Stimulated activated CD4-positive, alpha-beta T cell treated with anti-CD3 and anti-CD28 coated beads, Interleukin-1b, Interleukin-23, amount 100 ng/mL, for 24 hours (primary cell): ENCODE data around the gene SPPL2B.

Source experiments
- DNase-seq, 4 experiments: peaks; one replicate each; pipeline ENCODE4 v3.0.0-alpha.2; 2020; ENCODE audit warnings: low read depth in 4 of 4, low spot score in 1 of 4

Gene SPPL2B

GRCh38 chr19:2323707-2324106 is 4.8 kb upstream of the SPPL2B start:
- DNase-seq, result no peak

- DNase-seq, result no peak
These were observed 4.1 kb upstream of the SPPL2B start for GRCh38 chr19:2324220-2324948.

GRCh38 chr19:2325281-2326046 is 3.0 kb upstream of the SPPL2B start:
- DNase-seq, result no peak

GRCh38 chr19:2326699-2327360 is 1.7 kb upstream of the SPPL2B start:
- no peak for DNase-seq

DNA sequence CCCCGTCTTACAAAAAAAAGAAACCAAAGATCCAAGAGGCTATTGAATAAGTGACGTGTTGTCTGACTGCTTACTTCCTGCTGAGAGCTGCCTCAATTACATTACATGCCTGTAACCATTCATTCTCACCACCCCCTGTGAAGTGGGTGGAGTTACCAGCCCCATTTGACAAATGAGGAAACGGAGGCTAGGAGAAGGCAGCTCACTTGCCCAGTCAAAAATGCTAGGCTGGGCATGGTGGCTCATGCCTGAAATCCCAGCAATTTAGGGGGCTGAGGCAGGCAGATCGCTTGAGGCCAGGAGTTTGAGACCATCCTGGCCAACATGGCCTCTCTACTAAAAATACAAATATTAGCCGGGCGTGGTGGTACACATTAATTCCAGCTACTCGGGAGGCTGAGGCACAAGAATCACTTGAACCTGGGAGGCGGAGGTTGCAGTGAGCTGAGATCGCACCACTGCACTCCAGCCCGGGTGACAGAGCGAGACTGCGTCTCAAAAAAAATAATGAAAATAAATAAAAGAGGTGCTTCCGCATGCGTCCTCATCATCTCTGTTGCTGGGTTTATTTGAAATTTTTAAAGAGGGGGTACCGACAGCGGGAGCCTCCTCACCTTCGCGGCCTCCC is 597 bp upstream of the SPPL2B start:
- DNase-seq, result peak; percentile 20 to 59 (median 34)

- DNase-seq, result no peak
These were observed 630 bp downstream of the SPPL2B start for GRCh38 chr19:2329149-2329478.

GRCh38 chr19:2329501-2329916 is 1.0 kb downstream of the SPPL2B start:
- DNase-seq, result no peak

DNA sequence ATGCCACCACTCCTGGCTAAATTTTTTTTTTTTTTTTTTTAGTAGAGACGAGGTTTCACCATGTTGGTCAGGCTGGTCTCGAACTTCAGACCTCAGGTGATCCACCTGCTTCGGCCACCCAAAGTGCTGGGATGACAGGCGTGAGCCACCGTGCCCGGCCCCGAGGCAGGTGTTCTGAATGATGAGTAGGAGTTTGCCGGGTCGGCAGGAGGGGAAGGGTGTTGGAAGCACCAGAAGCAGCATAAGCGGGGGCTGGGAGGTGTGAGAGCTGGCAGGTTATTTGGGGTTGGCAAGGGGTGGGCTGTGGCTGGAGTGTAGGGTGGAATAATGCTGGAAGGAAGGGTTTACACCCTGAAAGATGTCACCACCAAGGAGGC is 1.8 kb downstream of the SPPL2B start:
- no peak for DNase-seq

- DNase-seq, result no peak
These were observed 2.3 kb downstream of the SPPL2B start for GRCh38 chr19:2330632-2331284.

- DNase-seq, result no peak
These were observed 3.2 kb downstream of the SPPL2B start for GRCh38 chr19:2331601-2332246.

DNA sequence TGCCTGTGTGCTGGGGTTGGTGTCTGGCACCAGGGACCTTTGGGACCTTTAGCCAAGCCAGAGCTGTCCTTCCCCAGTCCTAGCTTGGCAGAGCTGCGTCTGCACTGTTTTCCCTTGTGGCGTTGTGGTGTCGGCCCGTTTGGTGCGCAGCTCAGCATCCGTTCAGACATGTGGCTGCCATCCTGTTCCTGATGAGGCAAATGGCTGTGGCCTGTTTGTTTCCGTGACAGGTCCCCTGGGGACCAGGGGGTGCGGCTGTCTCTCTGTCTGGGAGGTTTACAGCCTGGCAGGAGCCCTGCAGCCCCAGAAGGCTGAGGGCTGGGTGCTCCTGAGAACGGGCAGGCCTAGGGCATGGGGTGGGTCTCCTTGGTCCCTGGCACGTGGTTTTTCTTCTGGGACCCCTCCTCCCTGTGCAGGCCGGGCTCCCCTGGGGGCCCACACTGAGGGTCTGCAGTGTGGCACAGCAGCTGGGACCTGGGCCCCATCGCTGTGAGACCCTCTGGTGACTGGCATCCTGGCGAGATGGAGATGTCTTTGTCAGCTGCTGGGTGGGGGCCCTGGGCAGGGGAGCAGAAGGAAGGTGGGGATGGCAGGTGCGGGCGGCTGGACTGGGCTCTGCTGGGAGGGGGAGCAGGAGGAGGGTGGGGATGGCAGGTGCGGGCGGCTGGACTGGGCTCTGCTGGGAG is 4.0 kb downstream of the SPPL2B start:
- DNase-seq, result no peak

GRCh38 chr19:2333027-2333806 is 4.7 kb downstream of the SPPL2B start:
- no peak for DNase-seq

GRCh38 chr19:2333807-2334211 is 5.3 kb downstream of the SPPL2B start:
- no peak for DNase-seq

DNA sequence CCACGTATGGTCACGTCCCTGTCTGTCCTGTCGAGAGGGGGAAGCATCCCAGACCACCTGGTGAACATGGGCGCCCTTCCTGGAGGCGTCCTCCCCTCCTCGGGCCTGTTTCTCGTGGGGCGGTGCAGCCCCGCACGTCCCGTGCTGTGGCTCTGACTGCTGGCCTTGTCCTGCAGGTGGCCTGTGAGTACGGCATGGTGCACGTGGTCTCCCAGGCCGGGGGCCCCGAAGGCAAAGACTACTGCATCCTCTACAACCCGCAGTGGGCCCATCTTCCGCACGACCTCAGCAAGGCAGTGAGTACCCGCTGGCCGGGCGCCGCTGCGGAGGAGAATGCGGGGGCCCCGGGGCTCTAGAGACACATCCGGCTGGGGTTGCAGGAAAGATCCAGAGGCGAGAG is 5.9 kb downstream of the SPPL2B start:
- no peak for DNase-seq

DNA sequence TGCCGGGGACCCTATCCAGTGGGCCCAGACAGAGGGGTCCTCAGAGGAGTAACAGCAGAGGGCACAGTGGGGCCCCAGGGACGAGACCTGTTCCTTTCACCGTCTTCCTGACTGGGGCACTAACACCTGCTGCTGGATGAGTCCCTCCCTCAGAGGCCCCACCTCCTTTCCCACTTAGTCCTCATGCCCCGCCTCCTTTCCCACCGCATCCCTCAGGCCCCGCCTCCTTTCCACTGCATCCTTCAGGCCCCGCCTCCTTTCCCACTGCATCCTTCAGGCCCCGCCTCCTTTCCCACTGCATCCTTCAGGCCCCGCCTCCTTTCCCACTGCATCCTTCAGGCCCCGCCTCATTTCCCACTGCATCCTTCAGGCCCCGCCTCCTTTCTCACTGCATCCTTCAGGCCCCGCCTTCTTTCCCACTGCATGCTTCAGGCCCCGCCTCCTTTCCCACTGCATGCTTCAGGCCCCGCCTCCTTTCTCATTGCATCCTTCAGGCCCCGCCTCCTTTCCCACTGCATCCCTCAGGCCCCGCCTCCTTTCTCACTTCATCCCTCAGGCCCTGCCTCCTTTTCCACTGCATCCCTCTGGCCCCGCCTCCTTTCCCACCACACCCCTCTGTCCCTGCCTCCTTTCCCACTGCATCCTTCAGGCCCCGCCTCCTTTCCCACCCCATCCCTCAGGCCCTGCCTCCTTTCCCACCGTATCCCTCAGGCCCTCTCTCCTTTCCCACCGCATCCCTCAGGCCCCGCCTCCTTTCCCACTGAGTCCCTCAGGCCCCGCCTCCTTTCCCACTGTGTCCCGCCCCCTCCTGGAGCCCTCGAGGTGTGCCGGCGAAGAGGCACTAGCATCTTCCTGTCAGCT is 6.7 kb downstream of the SPPL2B start:
- DNase-seq, result no peak

GRCh38 chr19:2335848-2336247 is 7.4 kb downstream of the SPPL2B start:
- DNase-seq, result no peak

DNA sequence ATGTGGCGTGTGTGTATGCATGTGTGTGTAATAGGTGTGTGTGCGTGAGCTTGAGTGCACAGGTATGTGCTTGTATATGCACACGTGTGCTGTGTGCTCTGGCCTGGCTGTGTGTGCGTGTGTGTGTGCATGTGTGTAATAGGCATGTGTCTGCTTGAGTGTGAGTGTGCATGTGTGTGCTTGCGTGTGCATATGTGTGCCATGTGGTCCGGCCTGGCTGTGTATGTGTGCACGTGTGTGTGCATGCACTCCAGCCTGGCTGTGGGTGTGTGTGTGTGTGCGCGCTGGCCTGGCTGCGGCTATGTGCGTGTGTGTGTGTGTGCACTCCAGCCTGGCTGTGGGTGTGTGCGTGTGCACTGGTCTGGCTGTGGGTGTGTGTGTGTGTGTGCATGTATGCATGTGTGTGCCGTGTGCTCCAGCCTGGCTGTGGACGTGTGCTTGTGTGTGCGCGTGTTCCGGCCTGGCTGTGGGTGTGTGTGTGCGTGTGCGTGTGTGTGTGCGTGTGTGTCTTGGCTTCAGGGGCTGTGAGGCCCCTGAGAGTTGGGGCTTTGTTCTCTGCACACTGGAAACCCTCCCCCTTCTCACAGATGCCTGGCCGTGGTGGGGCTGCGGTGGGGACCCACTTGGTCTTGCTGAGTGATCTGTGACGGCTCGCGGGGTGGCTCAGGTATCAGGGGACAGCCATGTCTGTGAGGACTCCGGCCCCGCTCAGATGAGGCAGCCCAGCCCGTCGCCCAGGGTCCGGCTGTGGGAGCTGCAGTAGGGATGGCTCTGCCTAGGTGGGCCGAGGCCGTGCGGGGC is 8.2 kb downstream of the SPPL2B start:
- no peak for DNase-seq

DNA sequence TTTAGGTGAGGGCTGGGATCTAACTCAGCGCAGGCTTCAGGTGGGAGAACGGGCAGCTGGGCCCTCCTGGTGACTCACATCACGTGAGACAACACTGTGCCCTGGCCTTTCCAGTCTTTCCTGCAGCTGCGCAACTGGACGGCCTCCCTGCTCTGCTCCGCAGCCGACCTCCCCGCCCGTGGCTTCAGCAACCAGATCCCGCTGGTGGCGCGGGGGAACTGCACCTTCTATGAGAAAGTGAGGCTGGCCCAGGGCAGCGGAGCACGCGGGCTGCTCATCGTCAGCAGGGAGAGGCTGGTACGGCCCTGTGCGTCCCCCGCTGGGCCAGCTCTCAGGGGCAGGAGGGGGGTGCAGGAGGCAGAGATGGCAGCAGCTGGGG is 8.8 kb downstream of the SPPL2B start:
- no peak for DNase-seq
